Activated CD8-positive, alpha-beta memory T cell treated with anti-CD3 and anti-CD28 coated beads, Interleukin-2, amount 50 U/mL, for 4 hours (primary cell): Measurements from ENCODE around the gene TBC1D22A.

Source experiments
- DNase-seq: peaks from one replicate; pipeline ENCODE4 v3.0.0-alpha.2; 2020

The TBC1D22A gene

GRCh38 chr22:47150426-47150825 is 388.0 kb downstream of the TBC1D22A start:
- no peak for DNase-seq

- DNase-seq, result no peak
These were observed 388.6 kb downstream of the TBC1D22A start for GRCh38 chr22:47151064-47151463.

- no peak for DNase-seq
These were observed 389.0 kb downstream of the TBC1D22A start for GRCh38 chr22:47151490-47151889.

- DNase-seq, result no peak
These were observed 389.8 kb downstream of the TBC1D22A start for GRCh38 chr22:47152236-47152635.

GRCh38 chr22:47152938-47153337 is 390.5 kb downstream of the TBC1D22A start:
- no peak for DNase-seq

- DNase-seq, result no peak
These were observed 391.5 kb downstream of the TBC1D22A start for GRCh38 chr22:47153854-47154525.

GRCh38 chr22:47154621-47155081 is 392.2 kb downstream of the TBC1D22A start:
- DNase-seq, result no peak

GRCh38 chr22:47155131-47155885 is 392.9 kb downstream of the TBC1D22A start:
- DNase-seq, result no peak

GRCh38 chr22:47155912-47156311 is 393.5 kb downstream of the TBC1D22A start:
- DNase-seq, result no peak

GRCh38 chr22:47156352-47157092 is 394.1 kb downstream of the TBC1D22A start:
- no peak for DNase-seq

GRCh38 chr22:47157093-47157420 is 394.6 kb downstream of the TBC1D22A start:
- DNase-seq, result no peak

GRCh38 chr22:47157486-47158270 is 395.2 kb downstream of the TBC1D22A start:
- DNase-seq, result no peak

- DNase-seq, result no peak
These were observed 396.0 kb downstream of the TBC1D22A start for GRCh38 chr22:47158457-47158856.

- DNase-seq, result no peak
These were observed 397.1 kb downstream of the TBC1D22A start for GRCh38 chr22:47159592-47159991.

- no peak for DNase-seq
These were observed 397.7 kb downstream of the TBC1D22A start for GRCh38 chr22:47160141-47160541.

- no peak for DNase-seq
These were observed 398.5 kb downstream of the TBC1D22A start for GRCh38 chr22:47160781-47161520.

- no peak for DNase-seq
These were observed 399.2 kb downstream of the TBC1D22A start for GRCh38 chr22:47161631-47162030.

GRCh38 chr22:47162865-47163264 is 400.4 kb downstream of the TBC1D22A start:
- DNase-seq, result no peak

- DNase-seq, result no peak
These were observed 401.0 kb downstream of the TBC1D22A start for GRCh38 chr22:47163481-47163855.

GRCh38 chr22:47163856-47164513 is 401.5 kb downstream of the TBC1D22A start:
- no peak for DNase-seq

- no peak for DNase-seq
These were observed 402.3 kb downstream of the TBC1D22A start for GRCh38 chr22:47164514-47165337.
